Activated CD4-positive, alpha-beta T cell treated with anti-CD3 and anti-CD28 coated beads for 36 hours (primary cell): Measurements from ENCODE around the gene SSBP1. TPM values are rescaled to one million over a fixed set of nuclear protein-coding genes. Genes with fewer than 3 reads are reported as not detected.
"Not testable (repeated sequence)": the region's sequence is repeated elsewhere in the genome, so short reads cannot be mapped to it uniquely, and the experiment has no call there.

ENCODE experiments used
- ATAC-seq: fragments of 200-7000 bp; cut with Tn5 transposase; one replicate; pipeline ENCODE4 v1.10.0; 2021; ENCODE audit warnings: mild to moderate bottlenecking, moderate library complexity
- CTCF ChIA-PET: fragments of 350-600 bp; sonication (Branson Sonifier 250); formaldehyde crosslinking; loops from one replicate; lab custom pipeline; 2021; ENCODE audit warnings: antibody characterized with exemption; lab: Charles Lee
- POLR2A ChIA-PET: fragments of 350-600 bp; sonication (Branson Sonifier 250); formaldehyde crosslinking; loops from one replicate; lab custom pipeline; 2021; ENCODE audit warnings: antibody characterized with exemption, inconsistent platforms; lab: Charles Lee
- DNase-seq: peaks from one replicate; pipeline ENCODE4 v3.0.0-alpha.2; 2020
- H3K27ac Mint-ChIP-seq: one replicate; pipeline ENCODE4 v1.8.0; 2021; ENCODE audit warnings: mixed read lengths
- H3K27me3 Mint-ChIP-seq: one replicate; pipeline ENCODE4 v1.8.0; 2021; ENCODE audit warnings: mixed read lengths
- H3K36me3 Mint-ChIP-seq: one replicate; pipeline ENCODE4 v1.8.0; 2021; ENCODE audit warnings: low read depth, mixed read lengths
- H3K4me1 Mint-ChIP-seq: one replicate; pipeline ENCODE4 v1.8.0; 2021; ENCODE audit warnings: mixed read lengths
- H3K4me3 Mint-ChIP-seq: one replicate; pipeline ENCODE4 v1.8.0; 2021; ENCODE audit warnings: mild to moderate bottlenecking, moderate library complexity, mixed read lengths
- H3K9me3 Mint-ChIP-seq: one replicate; pipeline ENCODE4 v1.8.0; 2021; ENCODE audit warnings: low read depth, mixed read lengths
- intact Hi-C, 2 experiments: fragments of 100-400 bp; cut with DNase I in 1 of 2; cut with micrococcal nuclease in 1 of 2; formaldehyde crosslinking; loops; one replicate each; pipeline versions ENCODE4 v1.14.2 to v1.15.1; 2022 to 2024; cut with DNase I, micrococcal nuclease
- total RNA-seq, 2 experiments: library from RNA; stranded (reverse); gene quantifications; one replicate each; pipeline ENCODE4 v1.2.3, GENCODE V29; 2021

Gene SSBP1
- 100 to 1,000 TPM; 183 to 245 TPM for total RNA-seq

- Mint-ChIP-seq H3K27ac (peak within 1 kb of the TSS; percentile 97), H3K9me3 (no peaks in the 10 kb centered on the region), H3K4me1 (peaks cover 40% of the 10 kb centered on the region), H3K4me3 (peak within 1 kb of the TSS; percentile 96), H3K27me3 (no peaks in the 10 kb centered on the region), H3K36me3 (peaks cover 35% of the 10 kb centered on the region)
- ChIA-PET POLR2A (interaction anchor here (0.5 to 1.3 kb wide), 6 partner anchors 12 to 1075 kb away, joined by 3 to 4 read pairs (median 3); partner anchors contain the start of gene MRPS33), CTCF (interaction anchor here (0.6 to 5.0 kb wide), 25 partner anchors 8 to 1460 kb away, joined by 3 to 48 read pairs (median 4); partner anchors contain the start of genes AGK, DENND11 and WEE2)
- ATAC-seq (peak; percentile 89), DNase-seq (peak; percentile 95)
- intact Hi-C loops, result loop anchor here (1.0 to 10.0 kb wide), 11 partner anchors 36 to 1260 kb away; partner anchors contain the start of genes AGK (in 2 of the 2), BRAF (in 1 of the 2), DENND11 (in 1 of the 2) and MRPS33 (in 1 of the 2)
These were observed at the start of gene SSBP1 for GRCh38 chr7:141737836-141738591. SSBP1 (plus strand) TSS chr7:141738358; CDS start chr7:141739167, 809 bp downstream.

- DNase-seq, H3K4me1 Mint-ChIP-seq, H3K9me3 Mint-ChIP-seq, H3K4me3 Mint-ChIP-seq, H3K27ac Mint-ChIP-seq, POLR2A ChIA-PET, ATAC-seq, intact Hi-C loops, H3K27me3 Mint-ChIP-seq: not testable (repeated sequence)
- CTCF ChIA-PET, result interaction anchor here (0.7 to 1.6 kb wide), 3 partner anchors 14 to 35 kb away, joined by 3 to 4 read pairs (median 3); no protein-coding TSS in a partner anchor
- H3K36me3 Mint-ChIP-seq, result peaks cover 13% of the 10 kb centered on the region
These were observed 48.9 kb upstream of the SSBP1 start for GRCh38 chr7:141689072-141689825.

- CTCF ChIA-PET, result no interaction called here
- POLR2A ChIA-PET, result no interaction called here
- Mint-ChIP-seq H3K4me3 (no peak overlapping the region), H3K9me3 (no peaks in the 10 kb centered on the region), H3K27me3 (no peaks in the 10 kb centered on the region), H3K4me1 (peaks cover 13% of the 10 kb centered on the region), H3K36me3 (peaks cover 8% of the 10 kb centered on the region), H3K27ac (no peak overlapping the region)
- intact Hi-C loops, result no loop called here
- ATAC-seq (no peak), DNase-seq (no peak)
These were observed 46.6 kb upstream of the SSBP1 start for GRCh38 chr7:141691540-141691939.

GRCh38 chr7:141691961-141692360 lies 46.2 kb upstream of the SSBP1 start:
- ChIA-PET CTCF (no interaction called here), POLR2A (no interaction called here)
- Mint-ChIP-seq H3K4me1 (peaks cover 17% of the 10 kb centered on the region), H3K9me3 (no peaks in the 10 kb centered on the region), H3K36me3 (peaks cover 5% of the 10 kb centered on the region), H3K27ac (no peak overlapping the region), H3K4me3 (no peak overlapping the region), H3K27me3 (no peaks in the 10 kb centered on the region)
- DNase-seq (no peak), ATAC-seq (no peak)
- intact Hi-C loops, result no loop called here

GRCh38 chr7:141693082-141693481 lies 45.1 kb upstream of the SSBP1 start:
- no peaks in the 10 kb centered on the region for H3K9me3 Mint-ChIP-seq
- no peak overlapping the region for H3K4me3 Mint-ChIP-seq
- ATAC-seq (no peak), DNase-seq (no peak)
- H3K27me3 Mint-ChIP-seq, result no peaks in the 10 kb centered on the region
- ChIA-PET CTCF (no interaction called here), POLR2A (no interaction called here)
- H3K27ac Mint-ChIP-seq, result no peak overlapping the region
- intact Hi-C loops, result no loop called here
- H3K36me3 Mint-ChIP-seq, result peaks cover 4% of the 10 kb centered on the region
- peaks cover 28% of the 10 kb centered on the region for H3K4me1 Mint-ChIP-seq

GRCh38 chr7:141695803-141696289 lies 42.3 kb upstream of the SSBP1 start:
- Mint-ChIP-seq H3K27ac (no peak overlapping the region), H3K36me3 (peaks cover 4% of the 10 kb centered on the region), H3K9me3 (no peaks in the 10 kb centered on the region), H3K4me3 (no peak overlapping the region), H3K27me3 (no peaks in the 10 kb centered on the region), H3K4me1 (peaks cover 54% of the 10 kb centered on the region)
- DNase-seq, result no peak
- intact Hi-C loops, result no loop called here
- no peak for ATAC-seq
- ChIA-PET POLR2A (no interaction called here), CTCF (interaction anchor here (0.9 kb wide), 1 partner anchor 42 kb away, joined by 4 read pairs; the partner anchor contains the start of gene SSBP1)

GRCh38 chr7:141696348-141696747 lies 41.8 kb upstream of the SSBP1 start:
- intact Hi-C loops, result no loop called here
- H3K27me3 Mint-ChIP-seq, result no peaks in the 10 kb centered on the region
- ATAC-seq (no peak), DNase-seq (no peak)
- H3K36me3 Mint-ChIP-seq, result peaks cover 4% of the 10 kb centered on the region
- ChIA-PET POLR2A (no interaction called here), CTCF (interaction anchor here (0.9 kb wide), 1 partner anchor 41 kb away, joined by 4 read pairs; the partner anchor contains the start of gene SSBP1)
- peaks cover 56% of the 10 kb centered on the region for H3K4me1 Mint-ChIP-seq
- H3K27ac Mint-ChIP-seq, result no peak overlapping the region
- H3K9me3 Mint-ChIP-seq, result no peaks in the 10 kb centered on the region
- H3K4me3 Mint-ChIP-seq, result no peak overlapping the region

GRCh38 chr7:141697211-141697871 lies 40.8 kb upstream of the SSBP1 start:
- Mint-ChIP-seq H3K36me3 (peaks cover 4% of the 10 kb centered on the region), H3K4me1 (peaks cover 56% of the 10 kb centered on the region), H3K27me3 (no peaks in the 10 kb centered on the region), H3K27ac (no peak overlapping the region), H3K4me3 (no peak overlapping the region), H3K9me3 (no peaks in the 10 kb centered on the region)
- CTCF ChIA-PET, result no interaction called here
- POLR2A ChIA-PET, result interaction anchor here (0.8 kb wide), 1 partner anchor 43 kb away, joined by 3 read pairs; no protein-coding TSS in a partner anchor
- intact Hi-C loops, result no loop called here
- no peak for ATAC-seq
- DNase-seq, result no peak

GRCh38 chr7:141698247-141699015 lies 39.7 kb upstream of the SSBP1 start:
- H3K4me3 Mint-ChIP-seq, result no peak overlapping the region
- ATAC-seq (no peak), DNase-seq (no peak)
- no peak overlapping the region for H3K27ac Mint-ChIP-seq
- ChIA-PET POLR2A (interaction anchor here (0.6 to 0.8 kb wide), 3 partner anchors 10 to 49 kb away, joined by 3 to 4 read pairs (median 4); partner anchors contain the start of gene WEE2), CTCF (interaction anchor here (0.7 kb wide), 1 partner anchor 55 kb away, joined by 4 read pairs; no protein-coding TSS in a partner anchor)
- H3K36me3 Mint-ChIP-seq, result peaks cover 4% of the 10 kb centered on the region
- H3K9me3 Mint-ChIP-seq, result no peaks in the 10 kb centered on the region
- intact Hi-C loops, result no loop called here
- peaks cover 55% of the 10 kb centered on the region for H3K4me1 Mint-ChIP-seq
- H3K27me3 Mint-ChIP-seq, result no peaks in the 10 kb centered on the region

GRCh38 chr7:141699860-141700259 lies 38.3 kb upstream of the SSBP1 start:
- no peak for ATAC-seq
- H3K4me1 Mint-ChIP-seq, result peaks cover 50% of the 10 kb centered on the region
- ChIA-PET POLR2A (no interaction called here), CTCF (interaction anchor here (0.5 kb wide), 1 partner anchor 332 kb away, joined by 3 read pairs; no protein-coding TSS in a partner anchor)
- H3K4me3 Mint-ChIP-seq, result peak overlapping the region; percentile 77
- no peak overlapping the region for H3K27ac Mint-ChIP-seq
- H3K27me3 Mint-ChIP-seq, result no peaks in the 10 kb centered on the region
- no peaks in the 10 kb centered on the region for H3K36me3 Mint-ChIP-seq
- no peak for DNase-seq
- no peaks in the 10 kb centered on the region for H3K9me3 Mint-ChIP-seq
- intact Hi-C loops, result no loop called here
